ENCODE results near the gene CDH6. TPM values are rescaled to one million over a fixed set of nuclear protein-coding genes. Genes with fewer than 3 reads are reported as not detected.

Gene CDH6
- total RNA-seq (18.9 TPM), polyA plus RNA-seq (3.9 TPM)

DNA sequence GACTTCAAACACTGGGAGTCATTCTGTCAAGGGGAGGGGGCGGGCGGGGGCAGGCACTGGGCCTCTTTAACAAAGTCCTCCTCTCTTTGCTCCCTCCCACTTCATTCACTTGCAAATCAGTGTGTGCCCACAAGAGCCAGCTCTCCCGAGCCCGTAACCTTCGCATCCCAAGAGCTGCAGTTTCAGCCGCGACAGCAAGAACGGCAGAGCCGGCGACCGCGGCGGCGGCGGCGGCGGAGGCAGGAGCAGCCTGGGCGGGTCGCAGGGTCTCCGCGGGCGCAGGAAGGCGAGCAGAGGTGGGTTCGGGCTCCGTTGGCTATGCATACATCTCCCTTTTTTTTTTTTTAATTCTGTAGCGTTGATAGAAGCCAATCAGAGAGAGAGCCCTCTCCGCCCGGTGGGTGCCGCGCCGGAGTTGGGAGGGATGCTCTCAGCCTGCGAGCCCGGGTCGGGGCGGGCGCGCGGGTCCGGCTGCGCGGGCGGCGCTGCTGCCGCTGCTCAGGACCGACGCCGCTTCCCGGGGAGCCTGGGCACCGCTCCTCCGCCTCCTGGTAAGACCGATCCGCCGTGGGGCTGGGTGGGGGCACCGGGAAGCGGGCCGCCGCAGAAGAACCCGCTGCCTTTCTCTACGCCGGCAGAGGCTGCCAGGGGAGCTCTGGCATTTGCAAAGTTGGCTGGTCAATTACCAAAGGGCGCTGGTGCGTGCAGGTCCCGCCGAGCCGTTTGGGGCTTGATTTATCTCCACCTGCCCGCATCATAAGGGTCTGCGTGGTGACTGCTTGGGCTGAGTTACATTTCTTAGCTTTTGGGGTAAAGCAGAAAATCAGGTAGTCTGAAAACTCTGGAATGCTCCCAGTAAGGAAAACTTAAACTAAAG, at the start of gene CDH6:
Gene CDH6, plus strand, starts transcription at position 96 of the 877 bp plus-strand sequence. CDS start 73,788 bp downstream, outside the sequence.
- DNase-seq (ENCODE audit: extremely low spot score) = no peak
- Histone ChIP-seq H3K4me3 (ENCODE audit: low read depth, low read length) (peak within 1 kb of the TSS; percentile 51), H3K36me3 (ENCODE audit: insufficient read depth) (no peaks in the 10 kb centered on the region), H3K4me1 (ENCODE audit: insufficient read depth) (no peaks in the 10 kb centered on the region), H3K27ac (ENCODE audit: low read depth) (no peak within 1 kb of the TSS)
- WGBS = 1% methylated on average over 67 of the region's 67 CpGs

DNA sequence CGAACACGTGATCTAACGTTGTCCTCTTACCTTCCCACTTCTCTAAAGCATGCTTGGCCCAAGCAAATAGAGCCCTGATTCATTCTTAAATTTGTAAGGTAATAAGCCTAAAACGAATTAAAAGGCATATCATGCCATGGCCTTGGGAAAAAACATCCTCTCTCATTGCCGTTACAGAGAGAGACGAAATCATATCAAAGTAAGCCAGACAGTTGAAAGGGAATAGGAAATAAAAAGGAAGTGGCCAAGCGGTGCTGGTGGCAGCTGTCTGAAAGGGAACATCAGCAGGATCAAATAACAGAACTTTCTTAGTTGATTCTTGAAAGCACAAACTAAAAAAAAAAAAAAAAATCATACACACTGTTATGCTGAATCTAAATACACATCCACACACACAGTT, 49.1 kb upstream of the CDH6 start:
- WGBS = 83% methylated on average over 7 of the region's 7 CpGs
- Histone ChIP-seq H3K36me3 (ENCODE audit: insufficient read depth) (no peaks in the 10 kb centered on the region), H3K27ac (ENCODE audit: low read depth) (no peak overlapping the region), H3K4me1 (ENCODE audit: insufficient read depth) (no peaks in the 10 kb centered on the region), H3K4me3 (ENCODE audit: low read depth, low read length) (no peak overlapping the region)
- no peak for DNase-seq (ENCODE audit: extremely low spot score)

DNA sequence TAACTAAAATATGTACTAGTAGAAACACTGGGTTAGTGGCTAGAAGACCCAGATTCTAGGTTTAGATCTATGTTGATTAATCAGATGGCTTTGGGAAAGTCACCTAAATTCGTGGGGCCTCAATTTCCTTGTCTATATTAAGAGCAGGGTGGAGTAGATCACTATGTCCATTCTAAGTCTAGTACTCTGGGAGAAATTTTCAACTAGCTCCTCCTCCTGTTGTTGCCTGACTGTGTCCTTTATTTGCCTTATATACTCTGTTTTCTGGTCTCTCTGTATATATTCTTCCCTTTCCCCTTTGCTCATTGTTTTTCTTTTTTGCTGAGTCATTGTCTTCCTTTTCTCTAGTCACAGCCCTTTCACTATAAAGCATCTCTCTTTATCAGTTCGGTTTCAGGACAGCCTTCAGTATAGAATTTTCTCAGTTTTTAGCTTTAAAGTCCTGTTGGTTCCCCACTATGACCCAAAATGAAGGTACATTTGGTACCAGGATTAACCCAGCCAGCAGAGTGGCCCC, 44.5 kb upstream of the CDH6 start:
- H3K4me1 ChIP-seq (ENCODE audit: insufficient read depth) = no peaks in the 10 kb centered on the region
- 58% methylated on average over 2 of the region's 2 CpGs for WGBS
- no peak overlapping the region for H3K27ac ChIP-seq (ENCODE audit: low read depth)
- H3K4me3 ChIP-seq (ENCODE audit: low read depth, low read length) = no peak overlapping the region
- DNase-seq (ENCODE audit: extremely low spot score) = no peak
- no peaks in the 10 kb centered on the region for H3K36me3 ChIP-seq (ENCODE audit: insufficient read depth)

DNA sequence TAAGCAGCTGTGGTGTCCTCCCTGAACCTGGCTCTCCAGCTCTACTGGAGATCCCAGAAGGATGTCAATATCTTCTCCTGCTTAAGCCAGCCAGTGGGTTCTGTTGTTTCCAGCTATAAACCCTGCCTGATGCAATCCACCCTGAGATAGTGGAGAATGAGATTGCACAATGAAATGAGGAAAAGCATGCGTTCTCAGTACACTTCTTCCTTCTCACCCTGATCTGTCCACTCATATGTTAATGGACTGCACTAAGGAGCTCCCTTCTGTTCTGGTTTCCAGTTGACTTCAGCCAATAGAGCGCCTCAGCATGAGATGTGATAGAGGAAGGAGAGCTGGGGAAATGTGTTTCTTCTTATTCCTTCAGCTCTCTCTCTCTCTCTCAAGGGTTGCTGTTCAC, 40.0 kb upstream of the CDH6 start:
- Histone ChIP-seq H3K36me3 (ENCODE audit: insufficient read depth) (no peaks in the 10 kb centered on the region), H3K4me1 (ENCODE audit: insufficient read depth) (no peaks in the 10 kb centered on the region), H3K4me3 (ENCODE audit: low read depth, low read length) (no peak overlapping the region), H3K27ac (ENCODE audit: low read depth) (no peak overlapping the region)
- WGBS = 90% methylated on average over 2 of the region's 2 CpGs
- DNase-seq (ENCODE audit: extremely low spot score) = no peak

DNA sequence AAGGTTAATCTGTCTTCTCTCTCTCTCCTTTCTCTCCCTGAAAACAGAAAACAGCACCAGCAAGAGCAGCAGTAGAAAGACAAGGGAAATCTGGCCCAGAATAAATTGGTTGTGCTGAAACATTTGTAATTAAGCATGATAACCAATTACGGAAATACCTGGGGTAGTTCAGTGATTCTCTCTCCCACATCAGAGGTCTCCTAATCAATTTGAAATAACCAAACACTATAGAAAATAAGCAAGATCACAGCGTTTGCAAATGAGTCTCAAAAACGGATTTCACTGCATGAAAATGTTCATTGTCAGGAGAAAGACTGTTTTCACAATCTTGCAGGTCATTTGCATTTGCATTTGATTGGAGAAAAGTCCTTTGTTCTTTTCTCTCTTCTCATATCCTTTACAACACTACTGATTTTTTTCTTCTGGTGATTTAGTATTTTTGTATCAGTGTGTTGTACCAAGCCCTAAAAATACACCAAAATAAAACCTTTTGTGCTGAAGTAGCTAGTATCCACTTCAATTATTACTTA, 36.8 kb upstream of the CDH6 start:
- no peak for DNase-seq (ENCODE audit: extremely low spot score)
- Histone ChIP-seq H3K4me1 (ENCODE audit: insufficient read depth) (no peaks in the 10 kb centered on the region), H3K4me3 (ENCODE audit: low read depth, low read length) (no peak overlapping the region), H3K36me3 (ENCODE audit: insufficient read depth) (no peaks in the 10 kb centered on the region), H3K27ac (ENCODE audit: low read depth) (no peak overlapping the region)
- WGBS = 72% methylated on average over 3 of the region's 3 CpGs

DNA sequence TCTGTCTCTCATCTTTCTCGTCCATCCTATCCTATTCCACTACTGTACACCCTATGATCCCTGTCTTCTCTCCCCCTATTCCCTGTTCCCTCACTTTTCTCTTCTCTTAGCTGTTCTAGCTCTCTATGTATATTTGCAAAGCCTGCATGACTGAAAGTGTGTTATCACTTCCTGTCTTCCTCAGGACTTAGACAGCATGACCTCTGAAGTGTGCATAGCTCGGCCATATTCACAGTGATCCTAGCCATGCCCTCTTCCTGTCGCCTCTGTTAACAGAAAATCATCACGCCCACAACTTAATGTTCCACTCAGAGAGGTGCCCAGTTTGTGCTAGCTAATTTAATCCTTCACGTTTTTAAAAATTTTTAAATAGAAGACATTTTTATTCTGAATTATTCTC, 35.8 kb upstream of the CDH6 start:
- DNase-seq (ENCODE audit: extremely low spot score) = no peak
- no peaks in the 10 kb centered on the region for H3K36me3 ChIP-seq (ENCODE audit: insufficient read depth)
- no peaks in the 10 kb centered on the region for H3K4me1 ChIP-seq (ENCODE audit: insufficient read depth)
- 55% methylated on average over 5 of the region's 5 CpGs for WGBS
- no peak overlapping the region for H3K4me3 ChIP-seq (ENCODE audit: low read depth, low read length)
- H3K27ac ChIP-seq (ENCODE audit: low read depth) = no peak overlapping the region

DNA sequence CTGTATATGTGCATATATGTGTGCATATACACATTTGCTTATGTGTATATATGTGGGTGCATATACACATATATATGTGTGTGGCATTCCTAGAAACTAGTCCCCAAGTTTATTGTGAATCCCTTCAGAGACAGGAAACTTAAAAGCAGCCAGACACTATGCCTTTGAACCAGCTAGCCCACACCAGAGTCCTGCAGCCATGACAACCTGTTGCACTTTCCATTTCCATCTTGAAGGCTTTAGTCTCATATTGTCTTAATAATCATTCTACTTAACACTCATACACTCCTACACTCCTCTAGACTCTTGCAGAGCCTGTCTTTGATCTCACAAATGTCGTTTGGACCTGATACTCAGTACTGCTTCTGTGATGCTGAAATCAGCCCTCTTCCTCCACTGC, 34.8 kb upstream of the CDH6 start:
- 42% methylated on average over 1 of the region's 1 CpG for WGBS
- H3K36me3 ChIP-seq (ENCODE audit: insufficient read depth) = no peaks in the 10 kb centered on the region
- no peak for DNase-seq (ENCODE audit: extremely low spot score)

DNA sequence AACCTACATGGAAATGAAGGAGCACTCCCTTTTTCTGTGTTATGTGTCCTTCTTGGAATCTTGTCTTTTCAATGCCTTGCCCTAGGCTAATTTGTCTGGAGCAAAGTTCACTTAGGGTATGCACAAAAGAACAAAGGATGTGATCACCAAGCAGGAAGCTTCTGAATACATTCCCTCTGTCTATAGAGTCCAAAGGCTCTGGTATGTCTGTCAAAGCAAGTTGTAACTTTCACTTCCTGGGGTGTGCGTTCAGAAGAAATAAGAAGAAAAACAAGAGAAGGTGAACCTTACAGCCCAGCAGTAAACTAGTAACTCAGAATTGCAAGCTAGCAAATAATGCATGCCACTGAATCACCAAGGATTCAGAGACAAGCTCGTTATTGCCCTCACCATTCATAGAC, 31.7 kb upstream of the CDH6 start:
- WGBS = 43% methylated on average over 2 of the region's 2 CpGs
- Histone ChIP-seq H3K4me3 (ENCODE audit: low read depth, low read length) (no peak overlapping the region), H3K27ac (ENCODE audit: low read depth) (no peak overlapping the region), H3K36me3 (ENCODE audit: insufficient read depth) (no peaks in the 10 kb centered on the region), H3K4me1 (ENCODE audit: insufficient read depth) (no peaks in the 10 kb centered on the region)
- no peak for DNase-seq (ENCODE audit: extremely low spot score)

More for the DNA sequence above, 34.8 kb upstream of the CDH6 start:
- no peak overlapping the region for H3K27ac ChIP-seq (ENCODE audit: low read depth)
- no peak overlapping the region for H3K4me3 ChIP-seq (ENCODE audit: low read depth, low read length)
- no peaks in the 10 kb centered on the region for H3K4me1 ChIP-seq (ENCODE audit: insufficient read depth)

DNA sequence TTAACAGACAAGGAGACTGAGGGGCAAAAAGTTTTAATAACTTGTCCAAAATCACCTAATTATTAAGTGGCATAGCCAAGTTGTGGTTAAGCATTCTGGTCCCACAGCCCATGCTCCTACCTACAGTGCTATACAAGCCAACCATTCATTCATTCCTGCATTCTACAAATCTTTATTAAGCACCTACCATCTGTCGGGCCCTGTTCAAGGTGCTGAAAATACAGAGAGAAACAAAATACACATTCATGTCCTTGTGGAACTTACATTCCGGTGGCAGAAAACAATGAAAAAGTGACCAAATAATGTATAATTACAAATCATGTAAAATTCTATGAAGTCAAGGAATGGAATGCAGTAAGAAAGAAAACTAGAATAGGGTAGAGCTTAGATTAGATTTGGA, 27.8 kb upstream of the CDH6 start:
- no peak for DNase-seq (ENCODE audit: extremely low spot score)
- Histone ChIP-seq H3K27ac (ENCODE audit: low read depth) (no peak overlapping the region), H3K36me3 (ENCODE audit: insufficient read depth) (no peaks in the 10 kb centered on the region), H3K4me3 (ENCODE audit: low read depth, low read length) (no peak overlapping the region), H3K4me1 (ENCODE audit: insufficient read depth) (no peaks in the 10 kb centered on the region)
- WGBS = 56% methylated on average over 2 of the region's 2 CpGs

DNA sequence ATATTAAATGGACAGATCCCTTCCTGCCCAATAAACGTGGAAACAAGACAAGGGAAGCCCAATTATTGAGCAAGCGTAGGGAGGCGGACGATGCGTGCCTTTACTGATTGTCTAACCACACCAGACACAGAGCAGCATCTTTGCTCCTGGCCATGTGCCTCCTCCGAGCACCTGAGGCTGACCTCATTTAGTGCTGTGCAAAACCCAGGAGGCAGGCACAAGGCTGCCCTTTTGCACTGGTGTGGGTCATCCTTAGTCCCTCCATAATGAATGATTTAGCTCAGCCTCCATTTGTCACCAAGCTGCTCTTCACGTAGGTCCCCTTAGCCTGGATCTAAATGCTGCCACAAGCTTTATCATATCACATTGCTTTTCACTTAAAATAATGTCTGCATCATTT, 24.1 kb upstream of the CDH6 start:
- DNase-seq (ENCODE audit: extremely low spot score) = no peak
- WGBS = 88% methylated on average over 7 of the region's 7 CpGs
- no peaks in the 10 kb centered on the region for H3K36me3 ChIP-seq (ENCODE audit: insufficient read depth)
- no peaks in the 10 kb centered on the region for H3K4me1 ChIP-seq (ENCODE audit: insufficient read depth)
- H3K4me3 ChIP-seq (ENCODE audit: low read depth, low read length) = no peak overlapping the region
- H3K27ac ChIP-seq (ENCODE audit: low read depth) = no peak overlapping the region

DNA sequence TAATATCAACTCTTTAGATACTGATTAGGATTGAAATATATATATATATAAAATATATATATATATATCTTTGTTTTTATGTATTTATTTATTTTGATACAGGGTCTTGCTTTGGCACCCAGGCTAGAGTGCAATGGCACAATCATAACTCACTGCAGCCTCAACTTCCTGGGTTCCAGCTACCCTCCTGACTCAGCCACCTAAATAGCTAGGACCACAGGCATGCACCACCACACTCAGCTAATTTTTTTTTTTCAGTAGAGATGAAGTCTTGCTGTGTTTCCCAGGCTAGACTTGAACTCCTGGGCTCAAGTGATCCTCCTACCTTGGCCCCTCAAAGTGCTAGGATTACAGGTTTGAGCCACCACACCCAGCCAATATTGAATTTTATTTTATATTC, 20.6 kb upstream of the CDH6 start:
- no peak overlapping the region for H3K4me3 ChIP-seq (ENCODE audit: low read depth, low read length)
- H3K36me3 ChIP-seq (ENCODE audit: insufficient read depth) = no peaks in the 10 kb centered on the region
- no peak for DNase-seq (ENCODE audit: extremely low spot score)
- H3K27ac ChIP-seq (ENCODE audit: low read depth) = no peak overlapping the region
- H3K4me1 ChIP-seq (ENCODE audit: insufficient read depth) = no peaks in the 10 kb centered on the region

DNA sequence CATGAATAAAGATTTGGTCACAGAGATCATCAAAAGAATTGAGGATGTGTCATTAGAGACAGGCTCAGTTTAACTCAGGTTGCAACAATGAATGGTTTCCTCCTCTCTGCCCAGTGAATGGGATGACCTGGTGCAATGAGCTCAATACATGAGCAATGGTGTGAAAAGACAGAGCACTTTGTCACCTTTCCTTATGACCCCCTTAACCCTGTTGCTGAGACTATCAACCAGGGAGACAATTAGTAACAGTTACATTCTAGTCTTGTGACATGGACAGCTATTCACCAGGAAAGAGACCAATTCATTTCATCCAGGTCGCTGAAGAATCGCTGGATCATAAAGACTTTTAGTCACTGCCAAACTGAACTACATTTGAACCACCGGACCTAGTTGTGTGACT, 19.9 kb upstream of the CDH6 start:
- Histone ChIP-seq H3K4me3 (ENCODE audit: low read depth, low read length) (no peak overlapping the region), H3K27ac (ENCODE audit: low read depth) (no peak overlapping the region), H3K36me3 (ENCODE audit: insufficient read depth) (no peaks in the 10 kb centered on the region), H3K4me1 (ENCODE audit: insufficient read depth) (no peaks in the 10 kb centered on the region)
- DNase-seq (ENCODE audit: extremely low spot score) = no peak
- WGBS = 94% methylated on average over 3 of the region's 3 CpGs

DNA sequence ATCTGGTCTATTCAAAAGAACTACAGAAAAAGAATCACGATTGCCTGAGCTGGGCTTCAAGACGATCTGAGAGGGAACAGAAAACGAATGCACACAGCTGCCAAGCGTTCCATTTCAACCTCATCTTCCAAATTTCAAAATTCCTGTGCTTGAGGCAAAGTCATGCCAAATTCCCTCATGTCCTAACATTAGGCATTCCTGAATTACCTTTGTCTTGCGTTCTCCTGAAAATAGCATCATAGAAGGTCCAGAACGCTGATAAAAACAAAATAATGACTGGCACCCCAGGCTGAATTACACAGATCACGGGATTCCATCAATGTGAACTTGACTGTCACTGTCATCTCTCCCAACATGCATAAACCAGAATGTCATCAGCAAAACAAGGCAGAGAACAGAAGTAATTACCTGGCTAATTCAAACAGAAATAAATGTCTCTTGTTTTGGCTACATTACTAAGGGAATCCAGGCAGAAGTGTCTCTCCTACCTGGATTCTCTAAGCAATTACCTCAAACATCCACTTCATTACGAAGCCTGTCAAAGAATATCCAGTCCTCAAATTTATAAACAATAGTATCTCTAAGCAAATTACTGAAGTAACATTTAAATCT, 12.0 kb upstream of the CDH6 start:
- Histone ChIP-seq H3K4me1 (ENCODE audit: insufficient read depth) (no peaks in the 10 kb centered on the region), H3K27ac (ENCODE audit: low read depth) (no peak overlapping the region), H3K36me3 (ENCODE audit: insufficient read depth) (no peaks in the 10 kb centered on the region), H3K4me3 (ENCODE audit: low read depth, low read length) (no peak overlapping the region)
- no peak for DNase-seq (ENCODE audit: extremely low spot score)
- WGBS = 85% methylated on average over 8 of the region's 8 CpGs

DNA sequence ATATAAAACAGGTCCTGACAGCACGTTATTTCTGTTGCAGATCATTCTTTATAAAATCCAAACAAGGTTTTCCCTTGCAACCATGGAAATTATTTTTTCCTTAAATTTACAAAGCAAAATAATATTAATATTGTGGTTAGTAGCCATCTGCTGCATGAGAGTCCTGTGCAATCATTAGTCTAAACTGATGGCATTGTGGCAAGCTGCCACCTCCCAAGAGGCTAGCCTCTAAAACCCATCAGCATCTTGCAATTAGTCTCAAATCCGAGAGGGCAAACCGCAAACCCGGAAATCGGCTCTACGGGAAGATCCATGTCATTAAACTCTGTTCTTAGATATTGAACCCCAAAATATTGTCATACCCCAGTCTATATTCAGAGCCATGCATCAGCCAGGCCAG, 11.3 kb upstream of the CDH6 start:
- Histone ChIP-seq H3K36me3 (ENCODE audit: insufficient read depth) (no peaks in the 10 kb centered on the region), H3K4me1 (ENCODE audit: insufficient read depth) (no peaks in the 10 kb centered on the region), H3K27ac (ENCODE audit: low read depth) (no peak overlapping the region), H3K4me3 (ENCODE audit: low read depth, low read length) (no peak overlapping the region)
- no peak for DNase-seq (ENCODE audit: extremely low spot score)
- 95% methylated on average over 6 of the region's 6 CpGs for WGBS

Data from urinary bladder (tissue), 4 donors.